HG03108 (cell line): ENCODE data around the gene APP.
"Not testable (repeated sequence)": the region's sequence is repeated elsewhere in the genome, so short reads cannot be mapped to it uniquely, and the experiment has no call there.

Experiments
- ATAC-seq: cut with Tn5 transposase; IDR thresholded peaks from one replicate; pipeline ENCODE4 v1.9.1; 2021; ENCODE audit warnings: moderate library complexity; ENCODE audit not compliant: unreplicated experiment

APP gene

DNA sequence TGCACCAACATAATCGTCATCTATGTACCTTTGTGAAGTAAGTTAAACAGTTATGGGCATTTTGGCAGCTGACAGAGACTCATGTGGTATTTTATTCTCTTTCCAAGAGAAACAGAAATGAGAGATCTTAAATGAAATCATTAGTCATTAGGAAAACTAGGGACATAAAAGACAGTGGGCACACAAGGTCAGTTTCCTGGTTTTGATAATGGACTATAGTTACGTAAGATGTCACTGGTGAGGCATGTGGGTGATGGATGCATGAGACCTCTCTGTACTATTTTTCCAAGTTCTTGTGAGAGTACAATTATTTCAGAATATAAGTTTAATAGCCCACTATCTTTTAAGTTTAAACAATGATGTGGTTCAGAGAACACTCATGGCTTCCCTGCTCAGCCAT, 216.9 kb downstream of the APP start:
- ATAC-seq = no peak

DNA sequence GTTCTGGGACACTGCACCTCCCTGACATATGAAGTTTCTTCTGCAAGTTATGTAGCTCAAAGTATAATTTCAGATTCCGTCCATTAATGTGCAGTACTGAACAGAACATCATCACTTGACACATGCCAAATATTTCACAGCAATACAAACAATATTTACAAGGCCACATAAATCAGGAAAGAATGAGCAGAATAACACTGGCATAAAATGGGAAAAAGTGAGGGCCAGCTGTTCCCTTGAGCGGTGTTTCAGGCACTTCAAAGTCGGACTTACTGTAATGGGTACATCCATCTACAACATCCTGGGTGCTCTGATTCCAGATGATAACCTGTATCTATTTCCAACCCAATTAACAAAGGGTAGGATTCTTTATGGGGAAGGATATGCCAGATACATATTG, 217.4 kb downstream of the APP start:
- no peak for ATAC-seq

DNA sequence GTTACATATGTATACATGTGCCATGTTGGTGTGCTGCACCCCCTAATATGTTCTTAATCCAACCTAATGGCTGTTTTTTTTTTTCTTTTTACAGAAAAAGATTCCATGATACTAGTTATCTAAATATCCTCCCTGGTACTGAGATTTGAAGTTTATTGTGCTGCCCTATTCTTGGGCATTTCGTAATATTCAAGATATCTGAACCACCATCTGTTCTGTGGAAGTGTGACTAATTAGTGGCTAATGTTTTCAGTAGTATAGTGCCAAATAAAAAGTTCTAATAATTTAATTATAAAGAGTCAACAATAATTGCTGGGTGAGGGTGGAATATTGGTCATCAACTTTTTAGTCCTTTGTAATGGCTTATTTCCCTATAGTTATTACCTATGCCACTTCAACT, 218.3 kb downstream of the APP start:
- no peak for ATAC-seq

DNA sequence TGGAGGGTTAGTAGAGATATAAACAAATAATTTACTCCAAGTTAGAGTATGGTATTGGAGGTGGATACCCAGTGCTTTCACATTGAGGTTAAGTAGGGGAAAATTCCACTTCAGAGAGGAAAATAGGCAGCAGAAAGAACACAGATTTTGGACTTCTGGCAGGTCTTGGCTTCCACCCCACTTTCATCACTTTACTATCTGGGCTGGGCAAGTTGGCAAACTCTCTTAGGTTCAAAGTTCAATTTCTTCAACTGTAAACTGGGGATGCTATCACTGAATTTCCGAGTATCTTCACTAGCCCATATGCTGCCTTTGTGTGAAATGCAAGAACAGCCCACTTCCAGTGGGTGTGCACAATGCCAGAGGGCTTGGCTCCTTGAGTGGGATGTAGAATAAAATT, 220.9 kb downstream of the APP start:
- no peak for ATAC-seq

DNA sequence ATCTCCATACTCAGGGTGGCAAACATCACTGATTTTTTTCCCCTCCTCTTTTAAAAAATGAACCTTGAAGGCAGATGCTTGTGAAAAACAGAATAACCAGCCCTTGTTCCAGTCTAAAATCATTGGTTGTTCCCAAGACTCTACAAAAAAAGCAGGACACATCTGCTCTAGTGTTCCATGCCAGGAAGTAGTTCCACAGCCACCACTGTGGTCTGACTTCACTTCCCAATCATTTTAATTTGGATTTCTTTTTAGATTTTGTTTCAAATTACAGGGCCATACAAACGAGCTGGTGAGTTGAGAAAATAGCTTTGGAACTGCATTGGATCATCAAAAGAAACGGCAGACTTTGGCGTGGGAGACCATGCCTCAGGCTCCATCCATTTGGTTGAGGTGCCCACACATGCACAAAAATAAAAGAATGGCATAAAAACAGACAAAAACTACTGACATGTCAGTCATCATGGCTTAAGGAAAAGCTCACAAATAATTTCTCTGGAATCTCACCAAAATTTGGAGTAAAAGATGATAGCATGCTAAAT, 225.8 kb downstream of the APP start:
- no peak for ATAC-seq

DNA sequence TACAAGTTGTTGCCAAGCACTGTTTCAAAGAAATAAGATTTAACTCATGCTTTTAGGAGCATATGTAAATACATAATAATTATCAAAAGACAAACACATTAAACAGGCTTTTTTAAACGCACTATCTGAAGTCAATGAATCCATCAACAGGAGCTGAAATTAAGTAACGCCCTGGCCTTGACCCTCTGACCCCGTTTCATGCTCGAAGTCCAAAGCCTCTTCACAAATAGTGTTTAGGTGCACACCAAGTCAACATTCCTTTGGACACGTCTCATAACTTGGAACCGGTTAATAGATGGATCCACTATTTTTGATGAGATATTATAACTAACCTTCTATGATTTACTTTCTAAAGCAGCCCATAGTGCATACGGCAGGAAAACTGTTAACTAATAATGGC, 226.5 kb downstream of the APP start:
- no peak for ATAC-seq

DNA sequence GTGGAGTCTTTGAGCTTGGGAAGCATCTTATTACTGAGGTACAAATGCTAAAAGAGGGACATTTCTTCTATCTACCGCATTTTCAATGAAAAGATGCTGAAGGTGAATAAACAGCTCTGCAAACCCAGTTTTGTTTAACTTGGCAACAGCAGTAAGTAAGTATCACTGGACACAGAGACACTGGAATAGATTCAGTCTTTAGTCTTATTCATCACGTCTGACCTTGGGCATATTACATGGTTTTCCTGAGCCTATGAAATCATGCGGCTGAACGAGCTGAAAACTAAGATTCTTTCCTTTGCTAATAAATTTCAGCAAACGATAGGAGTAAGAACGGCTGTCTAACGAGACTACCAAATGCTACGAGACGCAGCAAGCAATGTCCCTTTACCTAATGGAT, 228.4 kb downstream of the APP start:
- no peak for ATAC-seq

DNA sequence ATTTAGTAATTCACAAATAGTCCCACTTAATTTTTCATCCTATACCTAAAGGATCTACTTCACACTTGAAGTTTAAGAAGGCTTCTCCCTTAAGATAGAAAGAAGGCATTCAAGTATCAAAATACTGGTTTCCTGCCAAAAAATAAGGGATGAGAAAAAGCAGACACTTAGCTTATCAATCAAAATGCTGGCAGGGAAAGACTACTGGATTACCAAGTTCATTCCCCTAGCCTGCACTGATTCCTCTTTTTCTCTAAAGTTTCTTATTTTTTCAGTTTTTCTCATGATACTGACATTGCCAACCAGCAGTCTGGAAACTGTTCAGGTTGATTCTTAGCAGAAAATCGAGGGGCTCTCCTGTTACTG, 231.2 kb downstream of the APP start:
- ATAC-seq = no peak

DNA sequence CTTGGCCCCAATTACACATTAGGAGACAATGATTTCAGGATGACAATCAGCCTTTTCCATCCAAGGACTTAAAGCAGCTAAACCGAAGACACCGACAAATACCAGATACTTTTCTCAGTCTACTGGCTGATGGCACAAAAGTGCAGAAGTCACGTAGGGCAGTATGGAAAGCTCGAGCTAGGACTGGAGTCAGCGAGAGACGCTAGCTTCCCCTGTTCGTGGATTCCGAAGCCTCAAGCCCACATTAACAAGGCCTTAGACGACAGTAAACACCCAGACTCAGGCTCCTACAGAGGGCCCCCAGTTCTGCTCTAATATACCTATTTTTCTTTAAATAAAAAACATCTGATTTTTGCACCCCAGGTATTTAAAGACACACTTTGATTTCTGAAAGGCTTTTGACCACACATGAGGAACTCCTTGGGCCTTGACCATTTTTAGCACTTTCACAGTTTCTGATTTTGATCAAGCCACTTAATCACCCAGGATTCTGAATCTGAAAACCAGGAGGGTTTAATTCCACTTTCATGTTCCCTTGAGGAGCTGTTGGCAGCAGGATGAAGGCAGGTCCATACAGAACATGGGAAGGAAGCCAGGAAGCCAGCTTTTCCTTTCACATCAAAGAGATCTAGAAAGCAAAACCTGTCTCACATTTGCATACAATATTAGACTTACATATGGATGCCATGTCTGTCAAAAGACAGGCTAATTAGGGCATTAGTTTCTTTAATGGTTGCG, 231.7 kb downstream of the APP start:
- no peak for ATAC-seq

DNA sequence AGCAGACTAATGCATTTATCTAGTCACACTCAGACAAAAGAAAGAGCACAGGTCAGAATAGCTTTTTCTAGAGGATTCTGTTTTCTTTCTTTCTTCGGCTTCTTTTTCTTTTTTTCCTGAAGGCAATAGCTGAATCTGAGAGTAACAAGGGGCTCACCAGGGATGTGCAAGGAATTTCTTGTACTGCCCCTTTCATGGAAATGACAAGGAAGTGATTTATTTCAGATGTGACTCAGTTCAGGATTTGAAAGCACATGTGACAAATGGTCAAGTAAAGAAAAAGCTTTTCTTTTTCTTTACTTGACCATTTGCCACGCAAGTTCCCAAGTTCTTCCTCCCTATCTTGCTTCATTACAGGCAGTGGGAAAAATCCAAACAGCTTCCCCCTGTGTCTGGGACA, 233.8 kb downstream of the APP start:
- no peak for ATAC-seq

DNA sequence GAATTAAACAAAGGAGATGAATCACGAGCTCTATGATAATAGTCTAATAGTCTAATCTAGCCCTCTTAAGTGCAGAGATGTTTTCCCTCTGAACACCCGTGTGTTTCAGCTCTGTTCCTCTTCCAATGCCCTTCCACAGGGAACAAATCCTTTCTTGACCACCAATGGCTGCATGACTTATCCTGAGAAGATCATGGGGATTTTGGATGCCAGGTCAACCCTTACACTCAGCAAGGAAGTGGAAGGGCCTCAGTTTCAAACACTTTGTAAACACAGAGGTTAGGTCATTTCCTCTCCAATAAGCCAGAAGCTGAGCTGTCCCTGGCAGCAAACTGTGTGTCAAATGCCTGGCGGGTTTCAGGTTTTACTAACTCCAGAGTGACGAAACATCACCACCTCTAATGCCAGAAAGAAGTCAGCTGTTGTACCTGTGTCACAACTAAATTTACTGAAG, 235.8 kb downstream of the APP start:
- peak; percentile 58 for ATAC-seq

DNA sequence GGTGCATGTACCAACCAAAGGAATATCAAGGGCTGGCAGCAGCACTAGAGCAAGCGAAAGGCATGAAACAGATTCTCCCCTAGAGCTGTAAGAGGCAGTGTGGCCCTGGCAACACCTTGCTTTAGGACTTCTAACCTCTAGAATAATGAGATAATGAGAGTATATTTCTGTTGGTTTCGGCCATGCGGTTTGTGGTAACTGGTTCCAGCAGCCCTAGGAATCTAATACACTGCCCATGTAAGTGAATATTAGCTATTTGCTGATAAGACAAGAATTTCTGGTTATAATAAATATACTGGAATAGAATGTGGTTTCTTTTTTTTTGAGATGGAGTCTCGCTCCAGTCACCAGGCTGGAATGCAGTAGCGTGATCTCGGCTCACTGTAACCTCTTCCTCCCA, 236.4 kb downstream of the APP start:
- no peak for ATAC-seq

DNA sequence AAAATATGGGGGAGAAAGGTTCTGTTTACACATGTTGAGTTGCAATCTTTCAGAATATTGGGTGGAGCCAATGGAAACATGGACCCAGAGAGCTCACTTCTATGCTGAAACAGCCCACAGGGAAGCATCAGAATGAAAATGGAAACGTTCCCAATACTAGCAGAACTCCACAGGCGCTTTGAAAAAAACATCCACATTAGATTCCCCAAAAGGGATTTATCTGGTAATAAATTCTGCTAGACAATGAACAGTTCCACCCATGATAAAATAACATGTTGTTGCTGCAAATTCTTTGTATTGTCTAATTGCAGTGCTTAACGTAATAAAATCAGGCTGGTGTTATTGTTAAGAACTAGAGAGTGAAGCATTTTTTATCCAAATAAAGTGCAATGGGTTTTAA, 238.8 kb downstream of the APP start:
- no peak for ATAC-seq

DNA sequence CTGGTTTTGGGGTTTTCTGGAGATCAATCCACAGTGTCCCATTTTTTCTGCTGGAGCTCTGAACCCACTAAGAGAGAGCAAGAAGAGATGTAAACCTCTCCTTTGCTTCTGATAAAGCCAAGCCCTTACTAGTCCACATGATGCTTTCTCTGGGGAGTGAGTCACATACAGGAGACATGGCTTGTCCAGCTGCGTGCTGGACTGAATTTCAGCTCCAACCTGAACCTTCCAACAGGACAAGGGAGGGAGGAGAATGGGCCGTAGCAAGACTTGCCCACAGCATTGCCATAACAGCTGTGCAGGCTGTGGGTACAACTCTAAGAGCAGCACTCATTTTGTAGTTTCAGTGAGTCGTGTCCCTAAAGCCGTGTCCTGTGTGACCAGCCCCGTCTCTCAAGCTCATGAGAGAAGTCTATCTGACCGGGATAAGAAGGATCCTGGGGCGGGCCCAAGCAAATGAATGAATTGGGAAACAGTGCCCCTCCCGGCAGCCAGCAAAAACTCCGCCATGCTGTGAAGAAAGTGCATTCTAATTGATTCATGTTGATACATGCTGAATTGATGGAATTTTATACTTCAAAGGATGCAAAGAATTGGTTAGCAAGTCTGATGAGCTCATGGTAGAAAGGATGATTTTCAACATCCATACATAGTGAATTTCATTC, 240.6 kb downstream of the APP start:
- ATAC-seq = no peak

DNA sequence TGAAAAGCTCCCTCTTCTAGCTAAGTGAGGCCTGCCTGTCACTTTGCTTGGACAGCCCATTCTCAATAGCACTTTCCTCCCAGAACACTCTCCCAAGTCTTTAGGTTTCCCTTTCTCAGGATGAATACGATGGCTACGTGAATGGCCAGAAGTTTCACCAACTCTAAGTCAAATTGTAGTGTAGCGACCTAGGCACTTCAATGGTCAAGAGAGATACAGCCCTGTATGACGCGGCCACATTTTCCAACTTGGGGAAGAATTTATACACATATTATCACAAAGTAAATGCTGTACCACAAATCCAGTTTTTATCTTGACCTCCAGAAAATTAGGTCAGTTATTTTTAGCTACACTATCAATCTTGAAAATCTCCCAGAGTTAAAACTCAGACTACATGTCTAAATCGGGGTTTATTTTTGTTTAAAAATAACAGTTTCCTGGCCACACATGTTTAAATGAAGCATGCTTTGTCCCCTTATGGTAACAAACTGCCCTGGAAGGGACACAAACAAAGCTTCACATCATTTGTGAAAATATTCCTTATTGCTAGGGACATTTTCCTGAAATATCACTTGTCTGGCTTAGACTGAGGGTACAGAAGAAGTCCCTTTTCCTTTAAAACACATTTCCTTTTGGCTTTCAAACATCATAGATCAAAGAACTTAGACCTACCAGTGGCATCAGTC, 243.2 kb downstream of the APP start:
- ATAC-seq = no peak

DNA sequence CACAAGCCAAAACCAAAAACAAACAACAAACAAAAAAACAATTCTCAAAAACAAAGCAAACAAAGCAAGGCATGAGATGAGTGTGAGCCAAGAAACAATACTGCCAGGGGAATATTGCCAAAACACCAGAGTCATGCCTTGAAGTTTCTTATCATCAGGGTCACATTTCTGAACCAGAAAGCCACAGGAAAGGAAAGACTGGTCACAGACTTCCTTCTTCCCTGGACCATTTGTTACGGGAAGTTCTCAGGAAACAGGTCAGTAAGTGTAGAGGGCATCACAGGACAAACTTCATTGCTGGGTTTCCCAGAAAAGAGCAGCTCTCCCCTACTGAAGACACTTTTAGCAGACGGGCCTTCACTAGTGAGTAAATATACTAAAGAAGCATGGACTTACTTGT, 244.6 kb downstream of the APP start:
- no peak for ATAC-seq

DNA sequence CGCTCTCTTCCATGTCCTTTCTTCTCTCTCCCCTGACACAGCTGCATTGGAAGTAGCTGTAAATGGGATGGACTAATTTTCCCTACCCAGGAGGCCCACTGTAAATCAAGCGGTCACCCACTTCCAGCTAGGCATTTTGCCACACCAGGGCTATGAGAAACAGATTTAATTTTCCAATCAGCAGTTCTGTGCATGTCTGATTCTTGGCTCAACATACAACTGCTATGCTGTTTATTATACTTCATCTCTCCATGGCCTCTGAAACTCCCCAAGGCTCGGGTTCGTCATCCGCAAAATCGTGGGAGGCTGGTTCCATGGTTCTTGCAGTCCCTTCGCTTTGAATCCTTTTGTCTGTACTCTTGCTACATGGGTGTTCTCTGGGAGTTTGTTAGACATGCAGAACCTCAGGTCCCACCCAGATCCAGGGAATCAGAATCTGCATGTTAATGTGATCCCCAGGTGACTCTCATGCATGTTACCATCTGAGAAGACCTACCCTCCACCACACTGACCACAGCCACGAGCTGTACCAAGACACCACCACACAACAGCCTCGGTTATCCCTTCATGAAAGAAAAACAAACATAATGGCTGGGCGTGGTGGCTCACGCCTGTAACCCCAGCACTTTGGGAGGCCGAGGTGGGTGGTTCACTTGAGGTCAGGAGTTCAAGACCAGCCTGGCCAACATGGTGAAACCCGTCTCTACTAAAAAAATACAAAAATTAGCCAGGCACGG, 245.3 kb downstream of the APP start:
- ATAC-seq = no peak

DNA sequence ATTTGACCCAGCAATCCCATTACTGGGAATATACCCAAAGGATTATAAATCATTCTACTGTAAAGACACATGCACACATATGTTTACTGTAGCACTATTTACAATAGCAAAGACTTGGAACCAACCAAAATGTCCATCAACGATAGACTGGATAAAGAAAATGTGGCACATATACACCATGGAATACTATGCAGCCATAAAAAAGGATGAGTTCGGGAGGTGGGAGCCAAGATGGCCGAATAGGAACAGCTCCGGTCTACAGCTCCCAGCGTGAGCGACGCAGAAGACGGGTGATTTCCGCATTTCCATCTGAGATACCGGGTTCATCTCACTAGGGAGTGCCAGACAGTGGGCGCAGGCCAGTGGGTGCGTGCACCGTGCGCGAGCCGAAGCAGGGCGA, 252.4 kb downstream of the APP start:
- not testable (repeated sequence) for ATAC-seq

DNA sequence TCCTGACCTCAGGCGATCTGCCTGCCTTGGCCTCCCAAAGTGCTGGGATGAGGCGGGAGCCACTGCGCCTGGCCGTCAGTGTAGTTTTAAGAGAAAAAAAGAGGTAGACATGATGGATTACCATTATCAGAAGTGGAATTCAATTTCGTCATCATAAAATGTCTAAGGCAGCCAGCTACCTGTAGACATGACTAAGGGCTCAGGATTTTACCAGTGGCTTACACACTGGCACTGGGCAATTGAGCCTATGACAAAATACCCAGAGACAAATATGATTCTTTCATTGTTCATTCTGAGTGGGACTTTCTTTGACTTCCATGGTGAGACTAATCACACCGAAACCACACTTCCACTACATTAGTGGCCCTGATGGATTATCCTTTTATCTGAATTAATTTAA, 254.3 kb downstream of the APP start:
- no peak for ATAC-seq

DNA sequence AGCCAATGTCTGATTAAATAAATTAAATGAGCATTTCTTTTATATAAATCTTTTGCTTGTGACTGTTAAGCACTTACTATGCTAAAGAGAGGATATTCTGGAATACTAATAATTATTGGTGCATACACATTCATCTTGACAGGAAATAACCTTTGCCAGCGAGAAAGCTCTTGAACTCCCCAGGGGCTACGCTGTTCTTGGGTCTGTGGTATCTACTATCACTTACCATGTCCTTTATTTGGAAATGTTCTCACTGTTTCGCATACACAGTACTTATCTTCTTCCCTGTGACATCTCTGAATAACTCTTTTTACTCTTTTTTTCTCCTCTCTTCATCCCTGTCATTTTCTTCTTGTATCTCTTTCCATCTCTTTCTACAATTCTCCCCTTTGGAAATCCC, 257.1 kb downstream of the APP start:
- no peak for ATAC-seq

DNA sequence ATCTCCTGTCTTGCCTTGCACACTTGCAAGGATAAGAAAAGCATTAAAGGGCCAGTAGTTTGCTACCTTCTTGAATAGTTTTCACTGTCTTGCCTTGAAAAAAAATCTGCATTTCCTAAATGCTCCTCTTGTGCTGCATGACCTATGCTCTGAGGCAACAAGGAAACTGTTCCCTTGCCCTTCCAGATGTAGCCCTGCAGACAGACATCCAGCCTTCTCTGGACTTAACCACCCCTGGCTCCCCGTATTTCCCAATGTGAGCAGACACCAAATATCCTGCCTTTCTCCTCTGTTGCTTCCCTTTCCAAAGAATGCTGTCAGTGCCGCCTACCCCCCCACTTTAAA, 258.2 kb downstream of the APP start:
- ATAC-seq = no peak
